ENCODE results near the gene S100A10.

- TF ChIP-seq CEBPB (IDR thresholded peaks at IDR 0.05; ENCODE audit: low read depth, low read length) (no peak), MXI1 (IDR thresholded peaks at IDR 0.05; ENCODE audit: borderline replicate concordance, low read depth, low read length) (no peak)
Measured at GRCh38 chr1:152018537-152018936, 24.9 kb upstream of the S100A10 start.

Measured in IMR-90 (cell line).